HepG2 (cell line): ENCODE results near the gene TAMM41. TPM values are rescaled to one million over a fixed set of nuclear protein-coding genes. Genes with fewer than 3 reads are reported as not detected.

ENCODE experiments used
- ATAC-seq: fragments of 200-7000 bp; cut with Tn5 transposase; 3 replicates; pipeline ENCODE4 v1.9.1; 2020; ENCODE audit warnings: mild to moderate bottlenecking, moderate library complexity
- BruUV-seq: library from RNA; stranded (reverse); fragments of 400-500 nt; replicated peaks from 2 replicates; lab custom pipeline; 2021; lab: Mats Ljungman, UMichigan
- CTCF ChIA-PET: fragments of 300-600 bp; formaldehyde crosslinking; extraction: SDS; loops from one replicate; lab custom pipeline; 2021; ENCODE audit warnings: low total read pairs, inconsistent platforms, low intra/inter-chr PET ratio; lab: Yijun Ruan, JAX
- POLR2A ChIA-PET: fragments of 350-600 bp; sonication (Branson Sonifier 250); formaldehyde crosslinking; loops from one replicate; lab custom pipeline; 2020; ENCODE audit warnings: antibody characterized with exemption, inconsistent platforms; lab: Yijun Ruan, JAX
- DNase-seq: peaks from one replicate; pipeline ENCODE4 v3.0.0-alpha.2; 2015; ENCODE audit warnings: low spot score
- FAIRE-seq: peaks from 3 replicates; lab custom pipeline; 2011; peaks lifted over from hg19 to GRCh38; lab: Jason Lieb, UNC
- H2AFZ ChIP-seq: one replicate; pipeline ENCODE4 v1.6.1; 2011; ENCODE audit warnings: low read length, inconsistent platforms
- H3K27ac ChIP-seq: fragments of 300-600 bp; 3 replicates; pipeline ENCODE4 v1.8.0; 2011; ENCODE audit warnings: mixed run types, mild to moderate bottlenecking, mixed read lengths, low read length, inconsistent platforms; ENCODE audit not compliant: insufficient read depth; ENCODE audit errors: extremely low read length
- H3K27me3 ChIP-seq, 2 experiments: fragments of 200-600 bp in 1 of 2; 2 replicates in 1 of 2; 3 replicates in 1 of 2; pipeline versions ENCODE4 v1.6.0 to v1.8.0; 2011; ENCODE audit warnings: low read length in 2 of 2, mild to moderate bottlenecking in 2 of 2, moderate library complexity in 2 of 2, inconsistent platforms in 1 of 2; ENCODE audit not compliant: insufficient read depth in 2 of 2, control insufficient read depth in 1 of 2
- H3K36me3 ChIP-seq, 2 experiments: fragments of 200-600 bp in 1 of 2; replicated peaks in 1 of 2; 2 replicates in 1 of 2; 3 replicates in 1 of 2; pipeline versions ENCODE4 v1.5.1 to v1.8.0; 2011; ENCODE audit warnings: low read length in 2 of 2, inconsistent platforms in 1 of 2; ENCODE audit not compliant: insufficient read depth in 2 of 2, control insufficient read depth in 1 of 2
- H3K4me1 ChIP-seq: 2 replicates; pipeline ENCODE4 v1.5.1; 2012; ENCODE audit warnings: low read length, inconsistent platforms; ENCODE audit not compliant: insufficient read depth
- H3K4me2 ChIP-seq: 2 replicates; pipeline ENCODE4 v1.6.0; 2011; ENCODE audit warnings: low read depth, low read length, inconsistent platforms
- H3K4me3 ChIP-seq, 3 experiments: fragments of 200-600 bp in 1 of 3; sonication (generic), shearing (Covaris generic) in 1 of 3; replicated peaks in 1 of 3; 2 replicates each; pipeline ENCODE4 v1.5.1; 2011 to 2016; ENCODE audit warnings: low read length in 3 of 3, inconsistent platforms in 2 of 3, low read depth in 2 of 3, mild to moderate bottlenecking in 2 of 3, control low read depth in 1 of 3, mixed read lengths in 1 of 3; ENCODE audit not compliant: insufficient read depth in 1 of 3
- H3K79me2 ChIP-seq: one replicate; pipeline ENCODE4 v1.6.1; 2011; ENCODE audit warnings: low read length, inconsistent platforms; ENCODE audit not compliant: insufficient read depth
- H3K9ac ChIP-seq: 2 replicates; pipeline ENCODE4 v1.6.0; 2011; ENCODE audit warnings: mild to moderate bottlenecking, low read depth, low read length, inconsistent platforms; ENCODE audit not compliant: insufficient read depth
- H3K9me3 ChIP-seq: 2 replicates; pipeline ENCODE4 v1.5.1; 2012; ENCODE audit warnings: mild to moderate bottlenecking, low read length
- H4K20me1 ChIP-seq: 2 replicates; pipeline ENCODE4 v1.6.0; 2011; ENCODE audit warnings: inconsistent platforms, mild to moderate bottlenecking, low read length, moderate library complexity; ENCODE audit not compliant: insufficient read depth
- TOPORS ChIP-seq: sonication (generic); formaldehyde crosslinking; IDR thresholded peaks from 2 replicates; pipeline ENCODE4 v1.8.0; 2023; ENCODE audit warnings: mild to moderate bottlenecking, missing genetic modification reagents
- ZNF121 ChIP-seq: sonication (generic); formaldehyde crosslinking; IDR thresholded peaks from 2 replicates; pipeline ENCODE4 v1.5.0; 2020; ENCODE audit warnings: mild to moderate bottlenecking, missing genetic modification reagents
- ZNF280D ChIP-seq: sonication (generic); formaldehyde crosslinking; IDR thresholded peaks from 2 replicates; pipeline ENCODE4 v1.5.1; 2020; ENCODE audit warnings: mild to moderate bottlenecking, missing genetic modification reagents
- ZNF674 ChIP-seq: sonication (generic); formaldehyde crosslinking; IDR thresholded peaks from 2 replicates; pipeline ENCODE4 v1.5.0; 2020; ENCODE audit warnings: low read depth, mild to moderate bottlenecking, missing genetic modification reagents
- ZSCAN31 ChIP-seq: sonication (generic); formaldehyde crosslinking; IDR thresholded peaks from 2 replicates; pipeline ENCODE4 v1.5.0; 2020; ENCODE audit warnings: low read depth, mild to moderate bottlenecking, missing genetic modification reagents
- WGBS: methylation state at CpG from one replicate; pipeline ENCODE4 v1.1.6; 2017; ENCODE audit warnings: low lambda C conversion rate; 5-methylcytosine and 5-hydroxymethylcytosine counted together
- in situ Hi-C: cut with HindIII; loops from 2 replicates; pipeline ENCODE4 v1.10.0; 2017; ENCODE audit warnings: low pct_unique_long_range_greater_than_20kb; ENCODE audit not compliant: extremely low pct_ligation_motif_present
- intact Hi-C: fragments of 100-400 bp; cut with micrococcal nuclease; formaldehyde crosslinking; loops from one replicate; pipeline ENCODE4 v1.10.0; 2022; ENCODE audit not compliant: unreplicated experiment
- polyA plus RNA-seq, 8 experiments: library from polyadenylated mRNA; depleted of rRNA in 3 of 8; stranded (reverse) in 7 of 8; unstranded in 1 of 8; fragments of >200 nt; fragmentation: Illumina TruSeq in 4 of 8; extraction: Trizol in 4 of 8; gene quantifications; 2 replicates each; pipeline versions ENCODE4 v1.2.1 to v1.2.3, GENCODE V29; 2011 to 2016; ENCODE audit warnings: low read depth in 4 of 8, missing spikeins in 1 of 8, mixed read lengths in 1 of 8; ENCODE audit not compliant: insufficient read depth in 1 of 8
- total RNA-seq, 5 experiments: library from RNA; depleted of rRNA; stranded (reverse); fragments of >200 nt; fragmentation: Illumina TruSeq; extraction: Trizol; gene quantifications; 2 replicates each; pipeline ENCODE4 v1.2.3, GENCODE V29; 2016; ENCODE audit warnings: low read depth in 1 of 5

TAMM41 gene
- total and polyA plus RNA-seq, 2 of the 13 experiments (the other 11 are each of a cell fraction or from before 2014, with no cell fraction given), result 9.9 to 12.2 TPM

DNA sequence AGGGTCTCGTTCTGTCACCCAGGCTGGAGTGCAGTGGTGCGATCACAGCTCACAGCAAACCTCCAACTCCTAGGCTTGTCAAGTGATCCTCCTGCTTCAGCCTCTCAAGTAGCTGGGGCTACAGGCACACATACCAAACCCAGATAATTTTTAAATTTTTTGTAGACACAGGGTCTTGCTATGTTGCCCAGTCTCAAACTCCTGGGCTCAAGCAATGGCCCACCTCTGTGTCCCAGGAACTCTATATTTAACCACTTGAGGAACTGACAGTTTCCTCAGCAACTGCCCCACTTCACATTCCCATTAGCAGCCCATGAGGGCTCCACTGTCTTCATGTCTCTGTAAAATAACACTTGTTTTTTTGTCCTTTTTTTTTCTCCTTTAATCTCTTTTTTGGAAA lies 68.4 kb downstream of the TAMM41 start:
- no peak for FAIRE-seq
- WGBS, result 94% methylated on average over 2 of the region's 2 CpGs
- H4K20me1 ChIP-seq, result no peaks in the 10 kb centered on the region
- ChIA-PET POLR2A (no interaction called here), CTCF (no interaction called here)
- no peaks in the 10 kb centered on the region for H3K79me2 ChIP-seq
- intact Hi-C loops (no loop called here), in situ Hi-C loops (no loop called here)
- no peak overlapping the region for H2AFZ ChIP-seq
- TF ChIP-seq ZSCAN31 (CRISPR knock-in tag) (no peak), ZNF121 (CRISPR knock-in tag) (peak; percentile 60; the same call in 1 of the 2 replicates)
- H3K4me3 ChIP-seq, result no peak overlapping the region
- no peak overlapping the region for H3K9ac ChIP-seq
- H3K4me2 ChIP-seq, result no peak overlapping the region
- no peaks in the 10 kb centered on the region for H3K36me3 ChIP-seq
- no peaks in the 10 kb centered on the region for H3K9me3 ChIP-seq
- no peak overlapping the region for H3K27ac ChIP-seq
- H3K27me3 ChIP-seq, result no peaks in the 10 kb centered on the region
- no TSS peak for BruUV-seq
- no peaks in the 10 kb centered on the region for H3K4me1 ChIP-seq
- DNase-seq, result no peak
- ATAC-seq, result no peak

DNA sequence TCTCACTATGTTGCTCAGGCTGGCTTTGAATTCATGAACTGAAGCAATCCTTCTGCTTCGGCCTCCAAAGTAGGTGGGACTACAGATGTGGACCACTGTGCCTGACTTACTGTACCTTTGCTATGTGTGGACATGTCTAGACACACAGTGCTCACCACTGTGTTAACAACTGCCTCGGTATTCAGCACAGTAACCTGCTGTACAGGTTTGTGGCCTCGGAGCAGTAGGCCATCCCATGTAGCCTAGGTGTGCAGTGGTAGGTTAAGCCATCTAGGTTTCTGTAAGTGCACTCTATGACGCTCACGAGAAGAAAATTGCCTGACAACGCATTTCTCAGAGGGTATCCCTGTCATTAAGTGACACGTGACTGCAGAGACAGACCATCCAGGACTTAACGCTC lies 70.3 kb downstream of the TAMM41 start:
- TF ChIP-seq ZNF674 (no peak), ZNF280D (CRISPR knock-in tag) (no peak), TOPORS (CRISPR knock-in tag) (no peak)
- ChIA-PET POLR2A (no interaction called here), CTCF (no interaction called here)
- intact Hi-C loops (no loop called here), in situ Hi-C loops (no loop called here)
- no peaks in the 10 kb centered on the region for H3K27me3 ChIP-seq
- H3K36me3 ChIP-seq, result no peaks in the 10 kb centered on the region
- H3K4me3 ChIP-seq, result no peak overlapping the region
- no peaks in the 10 kb centered on the region for H3K9me3 ChIP-seq
- 92% methylated on average over 8 of the region's 8 CpGs for WGBS
- no peak overlapping the region for H2AFZ ChIP-seq
- H4K20me1 ChIP-seq, result no peaks in the 10 kb centered on the region
- H3K9ac ChIP-seq, result no peak overlapping the region
- H3K4me2 ChIP-seq, result no peak overlapping the region
- FAIRE-seq, result no peak
- ATAC-seq, result no peak
- no peaks in the 10 kb centered on the region for H3K79me2 ChIP-seq
- peaks cover 3% of the 10 kb centered on the region for H3K4me1 ChIP-seq
- no TSS peak for BruUV-seq
- DNase-seq, result no peak
- H3K27ac ChIP-seq, result no peak overlapping the region
